OCI-LY7 (cell line): ENCODE measurements around the gene MAPK8IP3. TPM values are rescaled to one million over a fixed set of nuclear protein-coding genes. Genes with fewer than 3 reads are reported as not detected.

Experiments used
- BruUV-seq: library from RNA; stranded (reverse); fragments of 400-500 nt; replicated peaks from 2 replicates; lab custom pipeline; 2021; lab: Mats Ljungman, UMichigan
- CTCF ChIA-PET: fragments of 300-600 bp; sonication (Branson Sonifier 250); formaldehyde crosslinking; loops from one replicate; lab custom pipeline; 2022; ENCODE audit warnings: antibody characterized with exemption; ENCODE audit not compliant: unreplicated experiment; lab: Charles Lee
- POLR2A ChIA-PET: fragments of 300-600 bp; sonication (Branson Sonifier 250); formaldehyde crosslinking; loops from one replicate; lab custom pipeline; 2022; ENCODE audit warnings: antibody characterized with exemption; lab: Charles Lee
- DNase-seq: peaks from one replicate; pipeline ENCODE4 v3.0.0-alpha.2; 2015; ENCODE audit warnings: low spot score
- H2AFZ ChIP-seq: fragments of 200-600 bp; sonication (generic), shearing (Covaris generic); 2 replicates; pipeline ENCODE4 v1.6.1; 2014; ENCODE audit warnings: mild to moderate bottlenecking, antibody characterized with exemption, low read length, moderate library complexity
- H3K27ac ChIP-seq: fragments of 200-600 bp; sonication (generic); 2 replicates; pipeline ENCODE4 v1.5.1; 2014; ENCODE audit warnings: mixed run types, low read depth, mild to moderate bottlenecking, moderate library complexity, low read length, inconsistent platforms; ENCODE audit not compliant: poor library complexity, severe bottlenecking
- H3K36me3 ChIP-seq: fragments of 200-600 bp; sonication (generic); 2 replicates; pipeline ENCODE4 v1.6.1; 2014; ENCODE audit warnings: mild to moderate bottlenecking, antibody characterized with exemption, low read length, moderate library complexity, mixed read lengths; ENCODE audit not compliant: insufficient read depth
- H3K4me1 ChIP-seq: fragments of 200-600 bp; sonication (generic); 2 replicates; pipeline ENCODE4 v1.5.1; 2014; ENCODE audit warnings: mild to moderate bottlenecking, low read length; ENCODE audit not compliant: insufficient read depth, poor library complexity, severe bottlenecking
- H3K4me2 ChIP-seq: fragments of 200-600 bp; sonication (generic); 2 replicates; pipeline ENCODE4 v1.6.1; 2014; ENCODE audit warnings: mild to moderate bottlenecking, low read length
- H3K4me3 ChIP-seq: fragments of 200-600 bp; sonication (generic); 2 replicates; pipeline ENCODE4 v1.5.1; 2014; ENCODE audit warnings: mild to moderate bottlenecking, low read depth, low read length; ENCODE audit not compliant: poor library complexity, severe bottlenecking
- H3K79me2 ChIP-seq: fragments of 200-600 bp; sonication (generic); 2 replicates; pipeline ENCODE4 v1.6.1; 2016; ENCODE audit warnings: low read depth, mild to moderate bottlenecking, low read length, moderate library complexity, mixed read lengths; ENCODE audit not compliant: insufficient read depth
- H3K9me2 ChIP-seq: fragments of 200-600 bp; sonication (generic); 2 replicates; pipeline ENCODE4 v1.6.1; 2016; ENCODE audit warnings: mild to moderate bottlenecking, low read length, mixed read lengths; ENCODE audit not compliant: insufficient read depth
- H3K9me3 ChIP-seq: fragments of 200-600 bp; sonication (generic); 2 replicates; pipeline ENCODE4 v1.6.1; 2014; ENCODE audit warnings: mild to moderate bottlenecking, mixed run types, low read length, mixed read lengths
- H4K20me1 ChIP-seq: fragments of 200-600 bp; sonication (generic); 2 replicates; pipeline ENCODE4 v1.6.1; 2014; ENCODE audit warnings: mild to moderate bottlenecking, antibody characterized with exemption, low read length, moderate library complexity, mixed read lengths; ENCODE audit not compliant: insufficient read depth
- CTCF ChIP-seq: fragments of 200-600 bp; sonication (generic); conservative IDR thresholded peaks from 2 replicates; pipeline ENCODE4 v1.5.1; 2014; ENCODE audit warnings: mild to moderate bottlenecking, antibody characterized with exemption, low read length, moderate library complexity, mixed read lengths
- EZH2phosphoT487 ChIP-seq: fragments of 200-600 bp; sonication (generic); IDR thresholded peaks from 2 replicates; pipeline ENCODE4 v1.6.1; 2018; ENCODE audit warnings: low read depth, borderline replicate concordance, mild to moderate bottlenecking, mixed run types, antibody characterized with exemption, low read length, moderate library complexity, mixed read lengths
- intact Hi-C: fragments of 100-400 bp; cut with micrococcal nuclease; formaldehyde crosslinking; loops from one replicate; pipeline ENCODE4 v1.10.0; 2022; ENCODE audit not compliant: unreplicated experiment
- total RNA-seq, 2 experiments: library from RNA; depleted of rRNA in 1 of 2; stranded (reverse); fragments of >200 nt in 1 of 2; shearing (Covaris generic) in 1 of 2; gene quantifications; 2 replicates each; pipeline ENCODE4 v1.2.3, GENCODE V29; 2014 to 2022

Gene MAPK8IP3
- total RNA-seq, 2 experiments from 2014 or later: 114 to 130 TPM

- Histone ChIP-seq H3K9me2 (no peaks in the 10 kb centered on the region), H4K20me1 (no peaks in the 10 kb centered on the region), H3K79me2 (no peaks in the 10 kb centered on the region), H3K27ac (no peak overlapping the region), H3K4me3 (no peak overlapping the region), H2AFZ (no peak overlapping the region), H3K4me2 (no peak overlapping the region), H3K9me3 (no peaks in the 10 kb centered on the region), H3K36me3 (peaks cover 53% of the 10 kb centered on the region; the same call in 1 of the 2 replicates), H3K4me1 (no peaks in the 10 kb centered on the region)
- intact Hi-C loops: no loop called here
- ChIA-PET CTCF (no interaction called here), POLR2A (no interaction called here)
- no peak for DNase-seq
- BruUV-seq: TSS peak; percentile 44
- TF ChIP-seq EZH2phosphoT487 (no peak), CTCF (no peak)
Observed at GRCh38 chr16:1745181-1745899, 39.3 kb downstream of the MAPK8IP3 start.

- CTCF ChIA-PET: no interaction called here
- TF ChIP-seq CTCF: no peak
- H3K9me3 ChIP-seq: no peaks in the 10 kb centered on the region
- H3K4me1 ChIP-seq: no peaks in the 10 kb centered on the region
- intact Hi-C loops: no loop called here
- H4K20me1 ChIP-seq: no peaks in the 10 kb centered on the region
- H3K9me2 ChIP-seq: no peaks in the 10 kb centered on the region
- no peak overlapping the region for H3K4me2 ChIP-seq
- BruUV-seq: no TSS peak
- H2AFZ ChIP-seq: no peak overlapping the region
- POLR2A ChIA-PET: no interaction called here
- H3K4me3 ChIP-seq: no peak overlapping the region
- H3K36me3 ChIP-seq: peaks cover 48% of the 10 kb centered on the region; the same call in 1 of the 2 replicates
- no peak overlapping the region for H3K27ac ChIP-seq
- no peak for DNase-seq
- H3K79me2 ChIP-seq: no peaks in the 10 kb centered on the region
Observed at GRCh38 chr16:1745900-1746692, 40.1 kb downstream of the MAPK8IP3 start.
